Liver (tissue), 3 donors: ENCODE results near the gene ZNF74.
"Not testable (repeated sequence)": the region's sequence is repeated elsewhere in the genome, so short reads cannot be mapped to it uniquely, and the experiment has no call there.

Experiments used
- CTCF ChIP-seq: fragments of 150-350 bp; IDR thresholded peaks from 2 replicates; pipeline ENCODE4 v1.5.1; 2017; ENCODE audit warnings: improper control_type of control experiment, low read depth, low read length; ENCODE audit not compliant: missing input control
- FOXA1 ChIP-seq: IDR thresholded peaks from 2 replicates; pipeline ENCODE4 v1.6.1; 2016; ENCODE audit warnings: antibody characterized with exemption
- GABPA ChIP-seq, 2 donors: IDR thresholded peaks in 1 of 2; conservative IDR thresholded peaks in 1 of 2; 2 replicates each; pipeline ENCODE4 v1.6.1; 2016; ENCODE audit warnings: antibody characterized with exemption in 2 of 2, mild to moderate bottlenecking in 1 of 2, moderate library complexity in 1 of 2
- HNF4A ChIP-seq, 2 donors: conservative IDR thresholded peaks; 2 replicates each; pipeline ENCODE4 v1.6.1; 2016; ENCODE audit warnings: antibody characterized with exemption in 2 of 2, mild to moderate bottlenecking in 2 of 2
- JUND ChIP-seq, 2 donors: IDR thresholded peaks; 2 replicates each; pipeline ENCODE4 v1.6.1; 2016; ENCODE audit warnings: antibody characterized with exemption in 2 of 2
- RAD21 ChIP-seq, 2 donors: IDR thresholded peaks; 2 replicates each; pipeline ENCODE4 v1.6.1; 2016; ENCODE audit warnings: antibody characterized with exemption in 2 of 2, mild to moderate bottlenecking in 2 of 2
- TAF1 ChIP-seq: conservative IDR thresholded peaks from 2 replicates; pipeline ENCODE4 v1.6.1; 2016; ENCODE audit warnings: antibody characterized with exemption, mild to moderate bottlenecking
- donor health status: healthy.
- donor health status: healthy.

GRCh38 chr22:20361752-20362229, 32.2 kb upstream of the ZNF74 start:
- not testable (repeated sequence) for TF ChIP-seq CTCF; FOXA1; RAD21 (IDR thresholded peaks at IDR 0.05); HNF4A (conservative IDR thresholded peaks at IDR 0.05); TAF1; JUND (IDR thresholded peaks at IDR 0.05); GABPA (IDR thresholded peaks at IDR 0.05 in 1 of 2, conservative IDR thresholded peaks at IDR 0.05 in 1 of 2)
